A549 (cell line): ENCODE data around the gene KRT36. TPM values are rescaled to one million over a fixed set of nuclear protein-coding genes. Genes with fewer than 3 reads are reported as not detected.

Experiments used
- ATAC-seq, 2 experiments: fragments of 200-7000 bp in 1 of 2; fragments of >200 bp in 1 of 2; cut with Nextera tagmentation in 1 of 2; cut with Tn5 transposase in 1 of 2; 3 replicates each; pipeline versions ENCODE4 v1.8.0 to v1.9.1; 2018 to 2020; ENCODE audit warnings: mild to moderate bottlenecking in 1 of 2, moderate library complexity in 1 of 2
- CTCF ChIA-PET: fragments of 300-600 bp; sonication (Branson Sonifier 250); formaldehyde crosslinking; extraction: SDS; loops from one replicate; lab custom pipeline; 2021; ENCODE audit warnings: antibody characterized with exemption, inconsistent platforms; lab: Yijun Ruan, JAX
- POLR2A ChIA-PET: fragments of 350-600 bp; formaldehyde crosslinking; extraction: SDS; loops from one replicate; lab custom pipeline; 2021; ENCODE audit warnings: antibody characterized with exemption, inconsistent platforms; lab: Yijun Ruan, JAX
- DNase-seq, 2 experiments: peaks; one replicate each; pipeline versions ENCODE4 v3.0.0 to v3.0.0-alpha.2; 2011 to 2016; ENCODE audit warnings: low read depth in 1 of 2, low spot score in 1 of 2
- FAIRE-seq: peaks from 2 replicates; lab custom pipeline; 2011; peaks lifted over from hg19 to GRCh38; lab: Jason Lieb, UNC
- H3K27ac ChIP-seq, 2 experiments: fragments of >200 bp; sonication (Bioruptor Twin); formaldehyde crosslinking; 3 replicates each; pipeline ENCODE4 v1.5.1; 2016 to 2017
- H3K4me1 ChIP-seq: fragments of >200 bp; sonication (Bioruptor Twin); formaldehyde crosslinking; 3 replicates; pipeline ENCODE4 v1.6.1; 2016
- H3K4me2 ChIP-seq: fragments of >200 bp; sonication (Bioruptor Twin); formaldehyde crosslinking; 3 replicates; pipeline ENCODE4 v1.6.1; 2016
- H3K4me3 ChIP-seq: fragments of >200 bp; sonication (Bioruptor Twin); formaldehyde crosslinking; 3 replicates; pipeline ENCODE4 v1.5.1; 2016
- H3K9me3 ChIP-seq: fragments of >200 bp; sonication (Bioruptor Twin); formaldehyde crosslinking; 3 replicates; pipeline ENCODE4 v1.6.1; 2016
- BHLHE40 ChIP-seq: IDR thresholded peaks from 2 replicates; pipeline ENCODE4 v1.6.1; 2012; ENCODE audit warnings: low read depth, low read length, inconsistent platforms
- CBX2 ChIP-seq: fragments of 200-600 bp; sonication (generic); IDR thresholded peaks from 2 replicates; pipeline ENCODE4 v1.6.1; 2016; ENCODE audit warnings: low read depth, mild to moderate bottlenecking, borderline replicate concordance
- CBX8 ChIP-seq: fragments of 200-600 bp; sonication (generic); IDR thresholded peaks from 2 replicates; pipeline ENCODE4 v1.6.1; 2016
- CEBPB ChIP-seq, 2 experiments: fragments of >200 bp in 1 of 2; sonication (Bioruptor Twin) in 1 of 2; formaldehyde crosslinking in 1 of 2; IDR thresholded peaks; 2 replicates each; pipeline ENCODE4 v1.6.1; 2012 to 2016
- CTCF ChIP-seq: fragments of >200 bp; sonication (Bioruptor Twin); formaldehyde crosslinking; IDR thresholded peaks from 3 replicates; pipeline ENCODE4 v1.5.1; 2016
- ELK1 ChIP-seq: fragments of 150-350 bp; IDR thresholded peaks from 2 replicates; pipeline ENCODE4 v1.6.1; 2014; ENCODE audit warnings: low read depth, mild to moderate bottlenecking, low read length
- FOSB ChIP-seq: fragments of 250-450 bp; sonication (Bioruptor Pico); IDR thresholded peaks from 2 replicates; pipeline ENCODE4 v1.5.0; 2020; ENCODE audit warnings: mild to moderate bottlenecking, moderate library complexity
- FOXS1 ChIP-seq: fragments of 250-450 bp; sonication (Bioruptor Pico); IDR thresholded peaks from 2 replicates; pipeline ENCODE4 v1.5.0; 2020; ENCODE audit warnings: mild to moderate bottlenecking, moderate library complexity
- GATA3 ChIP-seq: IDR thresholded peaks from 2 replicates; pipeline ENCODE4 v1.6.1; 2012; ENCODE audit warnings: borderline replicate concordance
- KDM5A ChIP-seq: fragments of 200-600 bp; sonication (generic); IDR thresholded peaks from 2 replicates; pipeline ENCODE4 v1.6.1; 2016; ENCODE audit warnings: antibody characterized with exemption, mild to moderate bottlenecking
- MAZ ChIP-seq: fragments of 150-350 bp; IDR thresholded peaks from 2 replicates; pipeline ENCODE4 v1.6.1; 2014; ENCODE audit warnings: antibody characterized with exemption, low read depth, low read length, borderline replicate concordance
- NFE2L2 ChIP-seq: fragments of 150-350 bp; conservative IDR thresholded peaks from 2 replicates; pipeline ENCODE4 v1.6.1; 2014; ENCODE audit warnings: low read length
- NPAS2 ChIP-seq: fragments of 250-450 bp; sonication (Bioruptor Pico); IDR thresholded peaks from 2 replicates; pipeline ENCODE4 v1.8.0; 2022; ENCODE audit warnings: mild to moderate bottlenecking, moderate library complexity, borderline replicate concordance
- PBX3 ChIP-seq: IDR thresholded peaks from 2 replicates; pipeline ENCODE4 v1.6.1; 2012
- POLR2A ChIP-seq: IDR thresholded peaks from 2 replicates; pipeline ENCODE4 v1.6.1; 2012; ENCODE audit warnings: mild to moderate bottlenecking, low read length
- POLR2AphosphoS2 ChIP-seq: conservative IDR thresholded peaks from 2 replicates; pipeline ENCODE4 v1.6.1; 2012; ENCODE audit warnings: low read length, improper control_type of control experiment, inconsistent platforms
- REST ChIP-seq: fragments of 200-600 bp; sonication (generic); IDR thresholded peaks from 2 replicates; pipeline ENCODE4 v1.6.1; 2016; ENCODE audit warnings: antibody characterized with exemption, mild to moderate bottlenecking, moderate library complexity
- SMC3 ChIP-seq: fragments of >200 bp; sonication (Bioruptor Twin); formaldehyde crosslinking; IDR thresholded peaks from 3 replicates; pipeline ENCODE4 v1.6.1; 2018; ENCODE audit warnings: inconsistent platforms
- TFCP2L1 ChIP-seq: fragments of 250-450 bp; sonication (Bioruptor Pico); IDR thresholded peaks from 2 replicates; pipeline ENCODE4 v1.5.0; 2021; ENCODE audit warnings: mild to moderate bottlenecking
- WGBS: methylation state at CpG from one replicate; pipeline ENCODE4 v1.1.6; 2017; ENCODE audit errors: missing lambda C conversion rate; 5-methylcytosine and 5-hydroxymethylcytosine counted together
- polyA minus RNA-seq: library from RNA; depleted of rRNA, polyadenylated mRNA; stranded (reverse); fragments of >200 nt; gene quantifications from 2 replicates; pipeline ENCODE4 v1.2.3, GENCODE V29; 2011; rRNA and poly(A)+ RNA removed
- polyA plus RNA-seq, 4 experiments: library from polyadenylated mRNA; depleted of rRNA in 3 of 4; stranded (reverse); fragments of >200 nt; fragmentation: RNase III in 1 of 4; extraction: RNeasy Plus Mini Kit Qiagen cat#74134 plus additional on column Dnase treatment in 1 of 4; gene quantifications; 2 replicates in 3 of 4; 3 replicates in 1 of 4; pipeline ENCODE4 v1.2.3, GENCODE V29; 2011 to 2017

KRT36 gene
- polyA plus RNA-seq (2011; rRNA removed) (not detected in 2 replicates), polyA plus RNA-seq (2017; fragmentation: RNase III; extraction: RNeasy Plus Mini Kit Qiagen cat#74134 plus additional on column Dnase treatment) (not detected in 3 replicates), polyA minus RNA-seq (not detected in 2 replicates)
- not detected in 2 replicates for polyA plus RNA-seq (2012; cell fraction: cytosol; rRNA removed)
- polyA plus RNA-seq (2012; cell fraction: nucleus; rRNA removed): not detected in 2 replicates

- H3K4me2 ChIP-seq: no peak within 1 kb of the TSS
- ChIA-PET POLR2A (no interaction called here), CTCF (interaction anchor here (1.3 to 13.1 kb wide), 6 partner anchors 9 to 174 kb away, joined by 3 to 119 read pairs (median 6); partner anchors contain the start of genes KRT13 and KRT35)
- 0 out of 3 replicates have a peak, but pooled peaks cover 3% of the 10 kb centered on the region for H3K4me1 ChIP-seq
- DNase-seq: no peak
- TF ChIP-seq ELK1 (no peak), SMC3 (no peak), PBX3 (no peak), CEBPB (IDR thresholded peaks at IDR 0.05) (no peak), POLR2AphosphoS2 (no peak), TFCP2L1 (no peak)
- H3K4me3 ChIP-seq: no peak within 1 kb of the TSS
- no peaks in the 10 kb centered on the region for H3K9me3 ChIP-seq
- H3K27ac ChIP-seq: no peak within 1 kb of the TSS
- no peak for FAIRE-seq
- 87% methylated on average over 12 of the region's 12 CpGs for WGBS
- no peak for ATAC-seq
Measured at GRCh38 chr17:41489531-41489930, at the start of gene KRT36. Gene KRT36 (minus strand): TSS chr17:41489910. CDS start chr17:41489864, 46 bp downstream.

GRCh38 chr17:41539071-41539492, 49.4 kb upstream of the KRT36 start:
- Histone ChIP-seq H3K4me3 (no peak overlapping the region), H3K9me3 (no peaks in the 10 kb centered on the region), H3K4me2 (no peak overlapping the region), H3K27ac (peak overlapping the region in 1 of 2 experiments; percentile 40; a peak in 3 of 6 replicates), H3K4me1 (peaks cover 16% of the 10 kb centered on the region; the same call in 2 of the 3 replicates)
- ChIA-PET POLR2A (no interaction called here), CTCF (interaction anchor here (8.1 kb wide), 1 partner anchor 11 kb away, joined by 141 read pairs; no protein-coding TSS in a partner anchor)
- 82% methylated on average over 5 of the region's 5 CpGs for WGBS
- FAIRE-seq (no peak), DNase-seq (no peak), ATAC-seq (peak in 1 of 2 experiments; percentile 30; a peak in 3 of 6 replicates)
- TF ChIP-seq CBX8: no peak
- TF ChIP-seq BHLHE40: no peak
- no peak for TF ChIP-seq FOSB (CRISPR knock-in tag)
- no peak for TF ChIP-seq POLR2A
- no peak for TF ChIP-seq CBX2
- TF ChIP-seq FOXS1: no peak
- TF ChIP-seq ELK1: no peak
- no peak for TF ChIP-seq KDM5A
- TF ChIP-seq REST: no peak
- no peak for TF ChIP-seq NPAS2 (CRISPR knock-in tag)
- no peak for TF ChIP-seq GATA3
- TF ChIP-seq CTCF: no peak
- TF ChIP-seq NFE2L2: no peak
- TF ChIP-seq MAZ: no peak
